HG02885 (cell line): ENCODE measurements around the gene IER5L.

Experiments used
- ATAC-seq: cut with Tn5 transposase; IDR thresholded peaks from one replicate; pipeline ENCODE4 v1.9.1; 2021; ENCODE audit warnings: mild to moderate bottlenecking; ENCODE audit not compliant: unreplicated experiment, poor library complexity

The IER5L gene

DNA sequence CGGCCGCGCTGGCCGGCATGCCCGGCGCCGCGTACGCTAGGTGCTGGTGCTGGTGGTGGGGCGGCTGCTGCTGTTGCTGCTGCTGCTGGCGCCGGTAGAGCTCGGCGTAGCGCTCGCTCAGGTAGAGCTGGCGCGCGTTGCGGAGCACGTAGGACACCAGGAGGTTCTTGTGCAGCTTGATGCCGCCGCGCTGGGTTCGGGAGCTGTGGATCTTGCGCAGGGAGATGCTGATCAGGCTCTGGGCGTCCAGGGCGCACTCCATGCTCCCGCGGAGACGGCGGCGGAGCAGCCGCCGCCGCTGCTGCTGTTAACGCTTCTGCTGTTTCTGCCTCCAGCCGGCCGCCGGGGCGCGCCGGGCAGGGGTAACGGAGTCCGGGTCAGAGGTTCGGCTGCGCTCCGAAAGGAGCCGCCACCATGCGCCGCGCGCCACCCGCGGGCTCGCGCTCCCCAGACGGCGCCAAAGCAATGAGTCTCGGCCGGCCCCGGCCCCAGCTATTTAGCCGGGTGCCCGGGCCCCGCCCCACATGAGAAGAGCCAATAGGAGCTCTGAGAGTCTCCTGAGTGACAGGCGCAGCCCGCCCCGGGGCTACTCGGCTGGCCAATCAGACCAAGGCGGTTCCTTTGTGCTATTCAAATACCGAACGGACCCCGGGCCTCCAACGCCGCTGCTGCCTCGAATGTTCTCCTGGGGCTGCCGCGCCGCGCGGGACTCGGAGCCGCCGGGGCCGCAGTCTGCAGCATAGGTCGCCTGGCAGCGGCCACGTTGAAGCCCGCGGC lies at the start of gene IER5L:
Gene IER5L, minus strand, starts transcription at position 471 of the 777 bp plus-strand sequence. Its CDS starts 209 bp downstream, at position 262.
- ATAC-seq: peak; percentile 86

DNA sequence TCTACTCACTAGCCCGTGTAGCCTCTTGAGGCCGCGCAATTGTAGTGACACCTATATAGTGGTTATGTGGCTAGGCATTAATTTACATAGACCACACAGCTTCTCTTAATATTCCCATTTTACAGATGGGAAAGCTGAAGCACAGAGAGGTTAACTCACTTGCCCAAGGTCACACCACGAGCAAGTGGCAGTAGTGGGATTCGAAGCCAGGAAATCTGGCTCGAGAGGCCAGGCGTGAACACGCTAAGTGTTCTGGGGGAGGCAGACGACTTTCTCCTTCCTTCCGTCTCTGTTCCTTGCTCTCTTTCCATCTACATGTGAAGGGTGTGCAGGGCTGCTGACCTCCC lies 49.8 kb upstream of the IER5L start:
- no peak for ATAC-seq

DNA sequence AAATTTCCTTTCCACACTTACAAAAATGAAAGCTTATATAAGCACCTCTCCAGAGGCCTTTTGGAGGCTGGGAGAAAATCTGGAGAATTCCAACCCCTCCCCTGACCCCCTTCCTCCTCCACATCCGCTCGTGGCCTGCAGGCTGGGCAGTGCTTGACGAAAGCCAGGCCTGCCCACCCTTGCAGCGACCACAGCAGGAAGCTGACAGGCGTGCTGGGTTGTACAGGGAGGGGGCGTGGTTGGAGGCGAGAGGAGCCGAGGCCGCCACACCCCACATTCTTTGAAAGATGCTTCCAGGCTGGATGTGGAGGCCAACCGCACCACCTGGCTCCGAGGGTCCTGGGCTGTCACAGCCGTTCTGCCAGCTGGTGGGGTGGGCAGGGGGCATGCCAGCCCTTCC lies 47.8 kb upstream of the IER5L start:
- no peak for ATAC-seq

DNA sequence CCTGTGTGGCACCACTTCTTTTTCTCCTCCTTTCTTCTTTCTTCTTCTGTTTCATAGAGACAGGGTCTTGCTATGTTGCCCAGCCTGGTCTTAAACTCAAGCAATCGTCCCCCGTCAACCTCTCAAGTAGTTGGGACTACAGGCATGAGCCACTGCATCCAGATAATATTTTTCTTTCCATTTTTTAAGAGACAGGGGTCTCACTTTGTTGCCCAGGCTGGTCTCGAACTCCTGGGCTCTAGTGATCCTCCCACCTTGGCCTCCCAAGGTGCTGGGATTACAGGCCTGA lies 47.4 kb upstream of the IER5L start:
- ATAC-seq: no peak

DNA sequence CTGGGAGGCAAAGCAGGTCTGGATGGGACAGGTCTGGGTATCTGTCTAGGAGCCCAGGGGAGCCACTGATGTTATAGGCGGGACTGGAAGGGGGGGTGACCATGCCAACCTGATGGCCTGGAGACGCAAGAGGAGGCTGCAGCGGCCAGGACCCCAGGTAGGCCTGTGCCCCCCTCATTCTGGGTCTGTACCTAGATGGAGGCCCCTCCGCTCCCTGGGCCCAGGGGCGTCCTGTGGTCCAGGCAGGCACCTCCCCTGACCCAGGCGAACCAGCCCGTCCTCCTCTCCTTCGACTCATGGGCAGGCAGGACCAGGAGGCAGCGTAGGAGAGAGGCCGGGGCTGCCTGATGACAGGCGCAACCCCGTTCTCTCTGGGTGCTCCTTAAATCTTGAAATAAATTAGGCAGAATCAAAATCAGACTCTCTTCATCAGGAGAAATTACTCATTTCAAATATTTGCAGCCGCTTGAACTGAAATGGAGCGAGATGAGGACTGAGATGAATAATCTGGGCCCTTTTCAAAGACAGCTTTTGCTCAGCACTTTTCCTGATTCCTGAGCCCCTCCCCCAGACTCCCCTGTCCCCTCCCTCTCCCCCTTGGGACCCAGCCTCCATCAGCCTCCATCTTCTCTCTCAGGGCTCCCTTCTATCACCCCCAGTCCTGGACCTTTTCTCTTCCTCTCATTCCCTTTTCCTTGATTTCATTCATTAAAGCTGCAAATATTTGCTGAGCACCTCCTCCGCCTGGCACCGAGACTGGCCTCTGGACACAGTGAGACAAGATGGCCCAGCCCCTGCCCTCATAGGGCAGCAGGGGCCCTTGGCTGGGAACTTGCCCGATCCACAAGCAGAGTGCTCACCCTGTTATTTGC lies 46.8 kb upstream of the IER5L start:
- no peak for ATAC-seq

DNA sequence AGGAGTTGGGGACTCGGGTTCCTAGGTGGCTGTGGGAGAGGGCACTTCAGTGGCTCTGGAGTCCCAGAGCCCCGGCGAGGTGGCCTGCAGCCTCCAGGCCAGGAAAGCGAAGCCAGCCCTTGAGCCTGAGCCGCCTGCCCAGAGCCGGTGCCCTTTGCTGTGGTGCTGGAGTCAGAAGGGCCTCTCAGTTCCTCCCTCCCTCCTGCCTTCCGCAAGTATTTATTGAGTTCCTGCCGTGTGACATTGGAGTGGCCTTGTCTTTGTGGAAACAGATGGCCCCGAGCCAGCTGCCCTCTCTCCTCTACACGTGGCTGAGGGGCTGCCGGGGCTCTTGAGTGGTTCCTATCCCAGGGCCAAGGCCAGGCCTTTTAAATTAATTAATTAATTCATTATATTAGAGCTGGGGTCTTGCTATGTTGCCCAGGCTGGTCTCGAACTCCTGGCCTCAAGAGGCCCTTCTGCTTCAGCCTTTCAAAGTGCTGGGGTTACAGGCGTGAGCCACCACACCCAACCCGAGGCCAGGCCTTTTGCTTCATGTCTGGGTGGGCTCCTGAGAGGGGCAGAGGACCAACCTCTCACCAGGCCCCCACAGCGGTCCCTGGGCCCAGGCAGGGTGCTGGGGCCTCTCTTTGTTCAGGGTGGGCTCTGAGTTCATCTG lies 45.6 kb upstream of the IER5L start:
- ATAC-seq: no peak

DNA sequence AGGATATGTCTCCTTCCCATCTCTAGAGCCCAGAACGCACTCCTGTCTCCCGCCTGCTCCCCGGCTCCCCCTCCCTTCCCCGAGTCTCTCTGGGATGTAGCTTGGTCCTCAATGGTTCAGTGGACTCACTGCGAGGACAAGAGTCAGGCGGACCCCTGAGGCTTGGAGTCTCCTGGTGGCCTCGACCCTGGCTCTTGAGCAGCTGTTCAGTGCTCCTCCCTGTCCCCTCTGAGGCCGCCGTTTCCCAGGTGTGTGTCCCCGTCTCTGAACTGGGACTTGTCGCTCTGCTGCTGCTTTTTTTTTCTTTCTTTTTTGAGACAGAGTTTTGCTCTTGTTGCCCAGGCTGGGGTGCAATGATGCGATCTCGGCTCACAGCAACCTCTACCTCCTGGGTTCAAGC lies 44.8 kb upstream of the IER5L start:
- ATAC-seq: no peak

DNA sequence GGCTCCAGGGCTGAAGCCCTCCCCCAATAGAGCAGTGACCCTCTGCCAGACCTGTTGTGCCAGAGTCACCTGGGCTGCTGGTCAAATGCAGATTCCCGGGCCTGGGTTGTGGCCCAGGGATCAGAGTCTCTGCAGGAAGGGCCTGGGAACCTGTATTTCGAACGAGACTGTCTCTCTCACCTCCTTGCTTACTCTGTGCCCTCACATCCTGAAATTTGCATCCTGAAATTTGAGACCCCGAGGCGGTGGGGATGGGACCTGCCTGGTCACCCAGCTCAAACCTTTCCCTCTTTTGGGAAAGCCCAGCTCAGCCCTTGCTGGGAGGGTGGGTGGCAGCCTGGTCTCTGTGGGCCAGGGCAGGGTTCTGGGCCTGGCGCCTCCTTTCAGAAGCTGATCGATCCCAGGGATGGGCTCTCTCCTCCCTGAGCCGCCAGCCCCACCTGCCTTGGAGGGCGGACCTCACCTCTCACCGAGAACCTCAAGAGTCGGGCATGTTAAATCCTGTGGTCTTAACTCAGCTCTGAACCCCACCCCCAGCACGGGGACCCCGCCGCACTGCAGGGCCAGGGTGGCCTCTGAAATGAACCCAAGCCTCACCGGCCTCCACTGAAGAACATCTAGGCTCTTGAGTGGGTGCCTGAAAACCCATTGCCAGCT lies 44.0 kb upstream of the IER5L start:
- ATAC-seq: no peak

DNA sequence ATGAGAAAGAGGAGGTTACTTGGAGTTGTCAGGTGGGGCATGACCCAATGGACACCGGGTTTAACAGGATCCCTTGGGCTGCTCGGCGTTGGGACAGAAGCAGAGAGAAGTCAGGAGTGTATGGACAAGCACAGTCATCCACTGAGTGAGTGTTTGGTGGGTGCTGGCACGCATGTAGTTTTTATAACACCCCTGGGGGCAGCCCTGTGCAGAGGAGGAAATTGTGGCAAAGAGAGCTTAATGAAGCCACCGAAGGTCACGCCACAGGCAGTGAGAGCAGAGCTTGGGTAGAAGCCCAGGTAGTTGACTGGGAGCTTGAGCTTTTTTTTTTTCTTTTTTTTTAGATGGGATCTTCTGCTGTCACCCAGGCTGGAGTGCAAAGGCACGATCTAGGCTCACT lies 43.2 kb upstream of the IER5L start:
- no peak for ATAC-seq

DNA sequence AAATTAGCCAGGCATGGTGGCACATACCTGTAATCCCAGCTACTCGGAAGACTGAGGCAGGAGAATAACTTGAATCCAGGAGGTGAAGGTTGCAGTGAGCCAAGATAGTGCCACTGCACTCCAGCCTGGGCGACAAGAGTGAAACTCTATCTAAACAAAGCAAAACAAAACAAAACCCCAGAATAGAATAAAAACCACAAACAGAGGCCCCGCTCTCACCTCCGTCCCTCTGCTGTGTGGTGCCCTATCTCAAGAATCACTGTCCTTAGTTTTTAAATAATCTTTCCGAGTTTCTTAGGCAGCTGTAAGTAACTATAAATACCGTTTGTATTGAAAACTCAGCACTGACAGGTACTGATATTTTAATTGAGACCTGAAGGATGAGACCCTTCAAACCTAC lies 42.7 kb upstream of the IER5L start:
- ATAC-seq: no peak

DNA sequence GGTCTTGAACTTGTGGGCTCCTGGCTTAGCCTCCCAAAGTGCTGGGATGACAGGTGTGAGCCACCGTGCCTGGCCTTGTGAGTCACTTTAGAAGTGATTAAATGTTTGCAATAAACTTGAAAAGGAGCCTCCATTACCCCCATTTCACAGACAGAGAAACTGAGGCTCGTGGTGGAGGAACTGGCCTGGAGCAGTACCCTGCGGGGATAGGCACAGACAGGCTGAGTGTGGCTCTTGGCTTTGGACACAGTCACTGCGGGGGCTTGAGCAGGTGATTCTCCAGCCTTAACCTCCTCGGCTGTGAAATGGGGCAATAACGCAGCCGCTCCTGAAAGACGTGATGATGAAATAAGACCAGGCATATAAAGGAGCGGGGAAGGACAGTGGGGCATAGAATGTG lies 40.9 kb upstream of the IER5L start:
- ATAC-seq: no peak

DNA sequence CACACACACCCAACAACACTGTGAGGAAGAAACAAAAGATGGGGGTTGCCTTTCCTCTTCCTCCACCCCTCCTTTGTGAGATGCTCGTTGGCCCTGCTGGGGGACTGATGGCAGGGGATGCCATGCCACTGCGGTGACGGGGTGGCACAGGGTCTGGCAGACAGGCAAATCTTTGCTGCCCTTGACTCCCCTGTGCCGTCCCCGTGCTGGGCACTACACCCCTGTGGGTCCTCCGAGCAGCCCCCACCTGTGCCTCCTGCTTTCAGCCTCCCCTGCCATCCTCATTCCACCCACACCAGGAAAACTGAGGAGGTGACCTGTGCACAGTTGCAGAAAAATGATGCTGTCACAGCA lies 40.2 kb upstream of the IER5L start:
- ATAC-seq: no peak

DNA sequence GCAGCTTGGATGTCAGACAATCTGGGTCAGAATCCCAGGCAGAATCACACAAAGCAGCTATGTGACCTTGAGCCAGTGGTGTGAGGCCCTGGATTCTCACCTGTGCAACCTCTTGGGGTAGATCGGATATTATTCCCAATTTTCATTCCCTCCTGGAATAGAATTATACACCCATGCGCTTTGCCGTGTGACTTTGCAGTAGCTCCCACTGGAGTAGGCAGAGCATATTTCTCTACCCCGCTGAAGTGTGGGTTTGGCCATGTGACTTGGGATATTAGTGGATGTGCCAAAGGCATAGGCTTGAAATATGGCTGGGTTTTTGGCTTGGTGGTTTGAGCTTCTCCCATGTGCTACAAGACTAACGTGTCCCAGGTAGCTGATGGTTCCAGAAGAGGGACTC lies 35.5 kb upstream of the IER5L start:
- no peak for ATAC-seq

DNA sequence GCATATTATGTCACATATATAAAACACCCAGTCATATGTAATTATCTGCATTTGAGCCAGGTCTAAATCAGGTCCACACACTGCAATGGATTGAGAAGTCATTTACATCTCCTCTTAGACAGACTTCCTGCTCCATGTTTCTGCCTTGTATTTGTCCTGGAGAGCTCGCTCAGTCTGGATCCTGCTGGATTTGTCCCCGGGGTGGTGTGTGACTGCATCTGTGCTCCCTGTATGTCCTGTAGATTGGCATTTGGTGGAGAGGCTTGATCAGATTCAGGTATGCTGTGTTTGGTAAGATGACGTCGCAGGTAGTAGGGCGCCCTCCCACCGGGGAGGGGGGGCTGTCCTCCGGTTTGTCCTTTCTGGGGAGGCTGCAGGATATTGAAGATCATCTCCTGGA lies 33.6 kb upstream of the IER5L start:
- no peak for ATAC-seq

DNA sequence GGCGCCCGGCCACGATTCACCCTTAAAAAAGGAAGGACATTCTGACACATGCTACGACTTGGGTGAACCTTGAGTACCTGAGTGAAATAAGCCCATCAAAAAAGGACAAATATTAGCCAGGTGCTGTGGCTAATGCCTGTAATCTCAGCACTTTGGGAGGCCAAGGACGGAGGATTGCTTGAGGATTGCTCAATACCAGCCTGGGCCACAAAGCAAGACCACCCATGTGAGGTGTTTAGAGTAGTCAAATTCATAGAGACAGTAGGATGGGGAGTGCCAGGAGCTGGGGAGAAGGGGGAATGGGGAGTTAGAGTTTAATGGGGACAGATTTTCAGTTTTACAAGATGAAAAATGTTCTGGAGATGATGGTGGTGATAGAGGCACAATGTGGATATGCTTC lies 32.1 kb upstream of the IER5L start:
- ATAC-seq: no peak

DNA sequence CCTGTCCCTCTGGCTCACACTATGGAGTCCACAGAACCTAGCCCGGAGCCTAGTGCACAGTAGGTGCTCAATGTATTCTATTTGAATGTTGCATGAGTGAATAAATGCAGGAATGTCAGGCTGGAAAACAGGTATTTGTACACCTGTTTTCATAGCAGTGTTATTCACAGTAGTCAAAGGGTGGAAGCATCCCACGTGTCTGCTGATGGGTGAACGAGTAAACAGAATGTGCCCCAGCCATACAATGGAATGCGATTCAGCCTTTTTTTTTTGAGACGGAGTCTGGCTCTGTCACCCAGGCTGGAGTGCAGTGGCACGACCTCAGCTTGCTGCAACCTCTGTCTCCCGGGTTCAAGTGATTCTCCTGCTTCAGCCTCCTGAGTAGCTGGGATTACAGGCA lies 31.5 kb upstream of the IER5L start:
- no peak for ATAC-seq

DNA sequence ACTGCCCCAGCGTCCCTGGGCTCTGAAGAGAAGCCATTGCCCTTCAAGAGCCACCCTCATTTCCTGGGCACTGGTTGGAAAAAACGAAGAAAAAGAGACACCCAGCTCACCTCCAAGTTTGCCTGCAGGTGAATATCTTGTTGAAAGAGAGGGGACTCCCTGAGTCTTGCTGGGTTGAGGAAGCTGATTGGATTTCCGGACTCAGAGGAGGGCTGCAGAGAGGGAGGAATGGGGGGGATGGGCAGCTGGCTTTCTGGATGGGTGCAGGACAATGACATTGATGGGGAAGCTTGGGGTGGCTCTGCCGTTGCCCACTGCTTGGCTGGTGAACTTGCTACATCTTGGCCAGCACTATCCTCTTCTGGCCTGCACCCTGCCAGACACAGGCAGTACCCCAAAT lies 31.0 kb upstream of the IER5L start:
- no peak for ATAC-seq

DNA sequence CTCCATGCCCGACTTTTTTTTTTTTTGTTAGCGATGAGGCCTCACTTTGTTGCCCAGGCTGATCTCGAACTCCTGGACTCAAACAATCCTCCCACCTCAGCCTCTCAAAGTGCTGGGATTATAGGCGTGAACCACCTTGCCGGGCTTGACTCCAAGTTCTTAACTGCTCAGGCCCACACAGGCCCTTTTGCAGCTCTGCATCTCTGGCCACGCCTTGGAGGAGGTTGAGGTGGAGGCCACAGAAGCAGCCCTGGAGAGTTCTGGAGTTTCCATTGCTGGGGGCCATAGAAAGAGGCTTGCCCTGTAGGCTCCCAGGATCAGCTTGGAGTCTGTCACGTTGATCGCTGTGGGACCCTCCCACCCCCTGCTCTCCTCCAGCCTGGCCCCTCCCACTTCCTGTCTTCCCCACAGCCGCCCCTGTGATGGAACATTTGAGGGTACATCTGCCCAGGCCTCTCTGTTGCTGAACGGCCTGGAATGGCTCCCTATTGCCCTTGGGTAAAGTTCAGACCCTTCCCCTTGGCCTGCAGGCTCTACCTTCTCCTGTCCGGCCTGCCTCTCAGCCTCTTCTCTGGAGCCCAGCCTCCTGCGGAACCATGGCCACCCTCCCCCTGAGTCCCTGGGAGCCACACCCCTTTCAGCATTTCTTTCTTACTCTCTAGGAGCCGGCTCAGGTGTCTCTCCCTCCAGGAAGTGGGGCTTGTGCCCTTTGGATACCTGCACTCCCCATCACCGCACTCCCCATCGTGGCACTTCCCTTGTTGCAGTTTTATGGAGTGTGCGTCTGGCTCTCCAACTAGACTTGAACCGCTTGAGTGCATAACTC lies 30.4 kb upstream of the IER5L start:
- no peak for ATAC-seq

DNA sequence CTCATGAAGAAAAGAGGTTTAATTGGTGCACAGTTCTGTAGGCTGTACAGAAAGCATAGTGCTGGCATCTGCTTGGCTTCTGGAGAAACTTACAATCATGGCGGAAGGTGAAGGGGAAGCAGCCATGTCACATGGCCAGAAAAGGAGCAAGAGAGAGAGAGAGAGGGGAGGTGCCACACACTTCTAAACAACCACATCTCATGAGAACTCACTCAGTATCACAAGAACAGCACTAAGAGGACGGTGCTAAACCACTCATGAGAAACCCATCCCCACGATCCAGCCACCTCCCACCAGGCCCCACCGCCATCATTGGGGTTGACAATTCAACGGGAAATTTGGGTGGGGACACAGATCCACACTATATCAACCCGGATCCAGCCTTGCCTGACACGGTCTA lies 28.8 kb upstream of the IER5L start:
- no peak for ATAC-seq

DNA sequence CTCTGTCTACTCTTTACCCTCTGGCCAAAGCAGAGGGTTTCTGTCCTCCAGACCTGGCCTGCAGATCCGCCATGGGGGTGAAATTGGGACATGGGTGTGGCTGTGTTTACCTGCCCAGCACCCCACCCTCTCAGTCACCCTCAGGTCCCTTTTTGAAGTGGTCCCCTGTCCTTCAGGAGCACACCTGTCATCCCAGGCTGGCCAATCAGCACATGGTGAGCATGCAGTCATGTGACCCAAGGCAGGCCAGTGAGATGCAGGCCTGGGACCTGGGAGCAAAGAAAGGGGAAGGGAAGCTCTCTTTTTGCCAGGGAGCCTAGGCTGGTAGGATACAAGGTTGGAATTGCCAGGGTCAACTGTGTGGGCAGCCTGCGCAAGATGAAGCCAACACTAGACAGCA lies 28.3 kb upstream of the IER5L start:
- ATAC-seq: no peak
